GM12878 (cell line): ENCODE results near the gene MYO7A. TPM values are rescaled to one million over a fixed set of nuclear protein-coding genes. Genes with fewer than 3 reads are reported as not detected.

ENCODE experiments used
- ATAC-seq: fragments of 200-7000 bp; cut with Tn5 transposase; 3 replicates; pipeline ENCODE4 v1.9.1; 2020; ENCODE audit warnings: mild to moderate bottlenecking, moderate library complexity
- BruUV-seq: library from RNA; stranded (reverse); fragments of 400-500 nt; replicated peaks from 2 replicates; lab custom pipeline; 2021; lab: Mats Ljungman, UMichigan
- CTCF ChIA-PET: fragments of 300-600 bp; sonication (Branson Sonifier 250); formaldehyde crosslinking; extraction: SDS; loops from one replicate; lab custom pipeline; 2021; ENCODE audit warnings: inconsistent platforms; lab: Yijun Ruan, JAX
- POLR2A ChIA-PET: fragments of 350-600 bp; formaldehyde crosslinking; extraction: SDS; loops from one replicate; lab custom pipeline; 2021; ENCODE audit warnings: inconsistent platforms; lab: Charles Lee
- RAD21 ChIA-PET: fragments of 300-600 bp; sonication (Branson Sonifier 250); formaldehyde crosslinking; loops from one replicate; lab custom pipeline; 2023; ENCODE audit warnings: antibody characterized with exemption; ENCODE audit not compliant: unreplicated experiment; lab: Charles Lee
- SMC1A ChIA-PET: fragments of 300-600 bp; sonication (Branson Sonifier 250); formaldehyde crosslinking; loops from one replicate; lab custom pipeline; 2023; ENCODE audit not compliant: unreplicated experiment, uncharacterized antibody; lab: Charles Lee
- DNase-seq: peaks from one replicate; pipeline ENCODE4 v3.0.0-alpha.2; 2011; ENCODE audit warnings: low read depth, low spot score
- FAIRE-seq: peaks from 3 replicates; lab custom pipeline; 2011; peaks lifted over from hg19 to GRCh38; lab: Jason Lieb, UNC
- H2AFZ ChIP-seq: 2 replicates; pipeline ENCODE4 v1.6.0; 2011; ENCODE audit warnings: low read depth, low read length, control low read depth; ENCODE audit not compliant: control insufficient read depth
- H3K27ac ChIP-seq: 2 replicates; pipeline ENCODE4 v1.5.1; 2011; ENCODE audit warnings: control low read depth; ENCODE audit not compliant: control insufficient read depth, insufficient read depth
- H3K27me3 ChIP-seq, 2 experiments: replicated peaks in 1 of 2; 2 replicates each; pipeline versions ENCODE4 v1.6.0 to v1.6.1; 2011; ENCODE audit warnings: low read length in 1 of 2; ENCODE audit not compliant: control insufficient read depth in 2 of 2, insufficient read depth in 2 of 2
- H3K36me3 ChIP-seq, 2 experiments: 2 replicates each; pipeline ENCODE4 v1.5.1; 2011; ENCODE audit warnings: low read length in 1 of 2; ENCODE audit not compliant: control insufficient read depth in 2 of 2, insufficient read depth in 2 of 2
- H3K4me1 ChIP-seq: 2 replicates; pipeline ENCODE4 v1.6.1; 2011; ENCODE audit warnings: mild to moderate bottlenecking, low read length, moderate library complexity, mixed read lengths; ENCODE audit not compliant: control insufficient read depth, insufficient read depth
- H3K4me2 ChIP-seq: 2 replicates; pipeline ENCODE4 v1.6.0; 2011; ENCODE audit warnings: control low read depth; ENCODE audit not compliant: control insufficient read depth, insufficient read depth
- H3K4me3 ChIP-seq: fragments of 200-600 bp; sonication (generic); 2 replicates; pipeline ENCODE4 v1.5.1; 2016
- H3K79me2 ChIP-seq: 2 replicates; pipeline ENCODE4 v1.6.0; 2011; ENCODE audit warnings: low read length; ENCODE audit not compliant: control insufficient read depth, insufficient read depth
- H3K9ac ChIP-seq: 2 replicates; pipeline ENCODE4 v1.8.0; 2011; ENCODE audit warnings: low read length, control low read depth, mixed read lengths; ENCODE audit not compliant: control insufficient read depth, insufficient read depth
- H3K9me3 ChIP-seq: replicated peaks from 3 replicates; pipeline ENCODE4 v1.5.1; 2011; ENCODE audit warnings: mild to moderate bottlenecking, low read length; ENCODE audit not compliant: control insufficient read depth, insufficient read depth
- H4K20me1 ChIP-seq: 2 replicates; pipeline ENCODE4 v1.6.0; 2011; ENCODE audit not compliant: control insufficient read depth, insufficient read depth
- KDM1A ChIP-seq: fragments of 200-600 bp; sonication (generic); IDR thresholded peaks from 2 replicates; pipeline ENCODE4 v1.6.1; 2016; ENCODE audit warnings: borderline replicate concordance
- ZBTB40 ChIP-seq: fragments of 450-650 bp; IDR thresholded peaks from 2 replicates; pipeline ENCODE4 v1.6.1; 2016; ENCODE audit warnings: mild to moderate bottlenecking, moderate library complexity, borderline replicate concordance
- WGBS: methylation state at CpG from one replicate; pipeline ENCODE4 v1.1.6; 2016; ENCODE audit warnings: low lambda C conversion rate; ENCODE audit not compliant: insufficient replicate concordance, insufficient coverage; ENCODE audit errors: missing lambda C conversion rate; 5-methylcytosine and 5-hydroxymethylcytosine counted together
- in situ Hi-C: fragments of 300-500 bp; cut with MboI; formaldehyde crosslinking; loops from 9 replicates; pipeline ENCODE4 v1.14.3; 2018; ENCODE audit warnings: mixed read lengths
- intact Hi-C: fragments of 100-400 bp; cut with micrococcal nuclease; formaldehyde crosslinking; loops from one replicate; pipeline ENCODE4 v1.14.2; 2022; ENCODE audit not compliant: unreplicated experiment
- polyA plus RNA-seq, 11 experiments: library from polyadenylated mRNA; depleted of rRNA in 4 of 11; unstranded in 6 of 11; stranded (reverse) in 5 of 11; fragments of >200 nt; fragmentation: Nextera tagmentation in 4 of 11; fragmentation: Illumina TruSeq in 1 of 11; extraction: Ambion mirVana in 4 of 11; extraction: Trizol in 1 of 11; gene quantifications; 1 replicate in 1 of 11; 2 replicates in 10 of 11; pipeline versions ENCODE4 v1.2.1 to v1.2.3, GENCODE V29; 2011 to 2016; ENCODE audit warnings: inconsistent platforms in 2 of 11, missing spikeins in 2 of 11, low read depth in 1 of 11
- total RNA-seq, 4 experiments: library from RNA; depleted of rRNA in 3 of 4; stranded (reverse); fragments of >200 nt in 3 of 4; fragmentation: Illumina TruSeq in 1 of 4; extraction: Trizol in 1 of 4; gene quantifications; 2 replicates each; pipeline versions ENCODE4 v1.2.1 to v1.2.3, GENCODE V29; 2013 to 2021

The MYO7A gene
- total and polyA plus RNA-seq, 10 of the 15 experiments (the other 5 are each of a cell fraction or from before 2014, with no cell fraction given) = 0.01 to 0.21 (median 0.04) TPM; not detected in 6

DNA sequence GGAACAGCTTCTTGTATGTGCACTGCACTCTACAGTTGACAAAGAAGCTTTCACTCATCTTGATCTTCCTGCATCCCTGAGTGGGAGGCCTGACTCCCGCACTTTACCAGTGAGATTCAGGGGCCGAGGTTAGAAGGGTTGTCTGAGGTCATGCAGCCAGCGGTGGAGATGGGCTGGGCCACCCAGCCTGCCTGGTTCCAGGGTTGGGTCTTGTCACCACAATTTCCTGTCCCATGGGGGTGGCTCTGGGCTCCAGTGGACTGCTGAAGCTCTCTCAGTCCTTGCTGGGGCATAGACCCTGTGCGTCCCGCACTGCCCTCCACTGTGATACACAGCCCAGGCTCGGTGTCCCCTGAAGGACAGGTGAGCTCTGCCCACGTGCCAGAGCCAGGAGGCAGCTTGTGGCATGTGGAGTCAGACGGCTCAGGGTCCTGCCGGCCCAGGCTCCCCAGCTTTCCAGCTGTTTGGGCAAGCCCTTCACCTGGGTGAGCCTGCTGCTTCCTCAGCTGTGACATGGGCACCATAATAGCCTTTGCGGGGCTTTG is 6.9 kb upstream of the MYO7A start:
- POLR2A ChIA-PET = no interaction called here
- no peaks in the 10 kb centered on the region for H3K4me1 ChIP-seq
- SMC1A ChIA-PET = no interaction called here
- no peak for TF ChIP-seq ZBTB40
- no peak for TF ChIP-seq KDM1A
- H3K9ac ChIP-seq = no peak overlapping the region
- ATAC-seq (no peak), DNase-seq (no peak), FAIRE-seq (no peak)
- CTCF ChIA-PET = no interaction called here
- no peaks in the 10 kb centered on the region for H3K9me3 ChIP-seq
- H3K79me2 ChIP-seq = no peaks in the 10 kb centered on the region
- no peaks in the 10 kb centered on the region; a peak in 2 of 4 replicates for H3K27me3 ChIP-seq
- intact Hi-C loops (no loop called here), in situ Hi-C loops (no loop called here)
- H3K36me3 ChIP-seq = no peaks in the 10 kb centered on the region
- no peak overlapping the region for H3K27ac ChIP-seq
- no peak overlapping the region for H2AFZ ChIP-seq
- no peak overlapping the region for H3K4me3 ChIP-seq
- no TSS peak for BruUV-seq
- WGBS = 27% methylated on average over 10 of the region's 10 CpGs
- RAD21 ChIA-PET = no interaction called here
- no peaks in the 10 kb centered on the region for H4K20me1 ChIP-seq
- H3K4me2 ChIP-seq = no peak overlapping the region
